Bronchus fibroblast of lung (primary cell): Measurements from ENCODE around the gene ELAC1. TPM values are rescaled to one million over a fixed set of nuclear protein-coding genes. Genes with fewer than 3 reads are reported as not detected.

Experiments
- total RNA-seq: library from RNA; depleted of rRNA; stranded (reverse); fragments of >200 nt; gene quantifications from 2 replicates; pipeline ENCODE4 v1.2.3, GENCODE V29; 2015

The ELAC1 gene
- 6.6 and 7.4 TPM in 2 replicates for total RNA-seq

GRCh38 chr18:50967714-50968661 lies at the start of gene ELAC1:
ELAC1 (plus strand) TSS chr18:50968040; CDS start chr18:50974405, 6,365 bp downstream.

GRCh38 chr18:51029694-51030536 lies 62.1 kb downstream of the ELAC1 start, which contains the start of gene SMAD4:
SMAD4 (plus strand) TSS chr18:51030213; CDS start chr18:51047047, 16,834 bp downstream.

Other genes starting within 250 kb of the ELAC1 start
- gene MRO, start 148.0 kb upstream of the ELAC1 start, total RNA-seq, result 0.30 TPM in 1 of 2 replicates, not detected in the other
- 39.5 and 42.4 TPM in 2 replicates for gene ME2, start 88.9 kb upstream of the ELAC1 start, total RNA-seq
- gene SMAD4, start 62.2 kb downstream of the ELAC1 start, total RNA-seq, result 64.9 and 69.7 TPM in 2 replicates
- 25.1 and 27.1 TPM in 2 replicates for gene MEX3C, start 229.6 kb downstream of the ELAC1 start, total RNA-seq